Liver (tissue), 5 donors: ENCODE data around the gene C1orf53. TPM values are rescaled to one million over a fixed set of nuclear protein-coding genes. Genes with fewer than 3 reads are reported as not detected.

ENCODE experiments used
- EGR1 ChIP-seq, 2 donors: IDR thresholded peaks; 2 replicates each; pipeline ENCODE4 v1.6.1; 2016 to 2018; ENCODE audit warnings: antibody characterized with exemption in 2 of 2, low read depth in 2 of 2
- FOXA2 ChIP-seq: IDR thresholded peaks from 2 replicates; pipeline ENCODE4 v1.6.1; 2016; ENCODE audit warnings: antibody characterized with exemption
- JUND ChIP-seq, 2 donors: IDR thresholded peaks; 2 replicates each; pipeline ENCODE4 v1.6.1; 2016; ENCODE audit warnings: antibody characterized with exemption in 2 of 2
- MAX ChIP-seq: IDR thresholded peaks from 2 replicates; pipeline ENCODE4 v1.6.1; 2016; ENCODE audit warnings: antibody characterized with exemption
- NR2F2 ChIP-seq: IDR thresholded peaks from 2 replicates; pipeline ENCODE4 v1.6.1; 2016; ENCODE audit warnings: antibody characterized with exemption
- RAD21 ChIP-seq, 2 donors: IDR thresholded peaks; 2 replicates each; pipeline ENCODE4 v1.6.1; 2016; ENCODE audit warnings: antibody characterized with exemption in 2 of 2, mild to moderate bottlenecking in 2 of 2
- polyA plus RNA-seq, 2 donors: library from polyadenylated mRNA; stranded (reverse) in 1 of 2; unstranded in 1 of 2; fragments of 200-250 nt in 1 of 2; fragments of >200 nt in 1 of 2; fragmentation: Nextera tagmentation in 1 of 2; extraction: Ambion mirVana in 1 of 2; gene quantifications; one replicate each; pipeline versions ENCODE4 v1.2.1 to v1.2.3, GENCODE V29; 2013 to 2015
- total RNA-seq, 2 donors: library from RNA; depleted of rRNA; stranded (reverse); fragments of >200 nt; gene quantifications; one replicate each; pipeline ENCODE4 v1.2.3, GENCODE V29; 2014
- donor health status: healthy.
- donor health status: healthy.
- donor health status: healthy.

C1orf53 gene
- total and polyA plus RNA-seq, 4 donors, result 5.5 to 20.5 (median 9.5) TPM

- TF ChIP-seq MAX (no peak), EGR1 (IDR thresholded peaks at IDR 0.05; ENCODE audit: low read depth in 2 of 2) (peak; percentile 39 to 85), RAD21 (IDR thresholded peaks at IDR 0.05) (no peak), NR2F2 (no peak), JUND (IDR thresholded peaks at IDR 0.05) (no peak), FOXA2 (no peak)
Measured at GRCh38 chr1:197955486-197956394, 53.3 kb downstream of the C1orf53 start (continued).

Other genes with a start within 250 kb of the C1orf53 start
- gene DENND1B, start 127.2 kb upstream of the C1orf53 start, total RNA-seq, result 10 to 100 TPM in 1 of 2 donors, 1 to 10 TPM in 1; 9.3 to 13.7 TPM
- gene DENND1B, start 127.2 kb upstream of the C1orf53 start, polyA plus RNA-seq, result 1 to 10 TPM; 1.7 to 6.6 TPM
- gene LHX9, start 14.7 kb downstream of the C1orf53 start, total RNA-seq, result under 1 TPM in 1 of 2 donors, not detected in 1; 0.05 TPM
- under 1 TPM; 0.01 to 0.03 TPM for gene LHX9, start 14.7 kb downstream of the C1orf53 start, polyA plus RNA-seq